OCI-LY7 (cell line): ENCODE data around the gene NTF4. TPM values are rescaled to one million over a fixed set of nuclear protein-coding genes. Genes with fewer than 3 reads are reported as not detected.

Experiments
- BruUV-seq: library from RNA; stranded (reverse); fragments of 400-500 nt; replicated peaks from 2 replicates; lab custom pipeline; 2021; lab: Mats Ljungman, UMichigan
- CTCF ChIA-PET: fragments of 300-600 bp; sonication (Branson Sonifier 250); formaldehyde crosslinking; loops from one replicate; lab custom pipeline; 2022; ENCODE audit warnings: antibody characterized with exemption; ENCODE audit not compliant: unreplicated experiment; lab: Charles Lee
- POLR2A ChIA-PET: fragments of 300-600 bp; sonication (Branson Sonifier 250); formaldehyde crosslinking; loops from one replicate; lab custom pipeline; 2022; ENCODE audit warnings: antibody characterized with exemption; lab: Charles Lee
- DNase-seq: peaks from one replicate; pipeline ENCODE4 v3.0.0-alpha.2; 2015; ENCODE audit warnings: low spot score
- H2AFZ ChIP-seq: fragments of 200-600 bp; sonication (generic), shearing (Covaris generic); 2 replicates; pipeline ENCODE4 v1.6.1; 2014; ENCODE audit warnings: mild to moderate bottlenecking, antibody characterized with exemption, low read length, moderate library complexity
- H3K27ac ChIP-seq: fragments of 200-600 bp; sonication (generic); 2 replicates; pipeline ENCODE4 v1.5.1; 2014; ENCODE audit warnings: mixed run types, low read depth, mild to moderate bottlenecking, moderate library complexity, low read length, inconsistent platforms; ENCODE audit not compliant: poor library complexity, severe bottlenecking
- H3K36me3 ChIP-seq: fragments of 200-600 bp; sonication (generic); 2 replicates; pipeline ENCODE4 v1.6.1; 2014; ENCODE audit warnings: mild to moderate bottlenecking, antibody characterized with exemption, low read length, moderate library complexity, mixed read lengths; ENCODE audit not compliant: insufficient read depth
- H3K4me1 ChIP-seq: fragments of 200-600 bp; sonication (generic); 2 replicates; pipeline ENCODE4 v1.5.1; 2014; ENCODE audit warnings: mild to moderate bottlenecking, low read length; ENCODE audit not compliant: insufficient read depth, poor library complexity, severe bottlenecking
- H3K4me2 ChIP-seq: fragments of 200-600 bp; sonication (generic); 2 replicates; pipeline ENCODE4 v1.6.1; 2014; ENCODE audit warnings: mild to moderate bottlenecking, low read length
- H3K4me3 ChIP-seq: fragments of 200-600 bp; sonication (generic); 2 replicates; pipeline ENCODE4 v1.5.1; 2014; ENCODE audit warnings: mild to moderate bottlenecking, low read depth, low read length; ENCODE audit not compliant: poor library complexity, severe bottlenecking
- H3K79me2 ChIP-seq: fragments of 200-600 bp; sonication (generic); 2 replicates; pipeline ENCODE4 v1.6.1; 2016; ENCODE audit warnings: low read depth, mild to moderate bottlenecking, low read length, moderate library complexity, mixed read lengths; ENCODE audit not compliant: insufficient read depth
- H3K9me2 ChIP-seq: fragments of 200-600 bp; sonication (generic); 2 replicates; pipeline ENCODE4 v1.6.1; 2016; ENCODE audit warnings: mild to moderate bottlenecking, low read length, mixed read lengths; ENCODE audit not compliant: insufficient read depth
- H3K9me3 ChIP-seq: fragments of 200-600 bp; sonication (generic); 2 replicates; pipeline ENCODE4 v1.6.1; 2014; ENCODE audit warnings: mild to moderate bottlenecking, mixed run types, low read length, mixed read lengths
- H4K20me1 ChIP-seq: fragments of 200-600 bp; sonication (generic); 2 replicates; pipeline ENCODE4 v1.6.1; 2014; ENCODE audit warnings: mild to moderate bottlenecking, antibody characterized with exemption, low read length, moderate library complexity, mixed read lengths; ENCODE audit not compliant: insufficient read depth
- CTCF ChIP-seq: fragments of 200-600 bp; sonication (generic); conservative IDR thresholded peaks from 2 replicates; pipeline ENCODE4 v1.5.1; 2014; ENCODE audit warnings: mild to moderate bottlenecking, antibody characterized with exemption, low read length, moderate library complexity, mixed read lengths
- EZH2phosphoT487 ChIP-seq: fragments of 200-600 bp; sonication (generic); IDR thresholded peaks from 2 replicates; pipeline ENCODE4 v1.6.1; 2018; ENCODE audit warnings: low read depth, borderline replicate concordance, mild to moderate bottlenecking, mixed run types, antibody characterized with exemption, low read length, moderate library complexity, mixed read lengths
- intact Hi-C: fragments of 100-400 bp; cut with micrococcal nuclease; formaldehyde crosslinking; loops from one replicate; pipeline ENCODE4 v1.10.0; 2022; ENCODE audit not compliant: unreplicated experiment
- total RNA-seq, 2 experiments: library from RNA; depleted of rRNA in 1 of 2; stranded (reverse); fragments of >200 nt in 1 of 2; shearing (Covaris generic) in 1 of 2; gene quantifications; 2 replicates each; pipeline ENCODE4 v1.2.3, GENCODE V29; 2014 to 2022

The NTF4 gene
- total RNA-seq, 2 experiments from 2014 or later, result not detected

GRCh38 chr19:49104229-49104864 lies 39.7 kb upstream of the NTF4 start:
- no peak overlapping the region for H3K4me2 ChIP-seq
- H3K9me3 ChIP-seq, result no peaks in the 10 kb centered on the region
- H3K27ac ChIP-seq, result no peak overlapping the region
- no peaks in the 10 kb centered on the region for H3K4me1 ChIP-seq
- BruUV-seq, result no TSS peak
- POLR2A ChIA-PET, result interaction anchor here (0.6 kb wide), 1 partner anchor 328 kb away, joined by 5 read pairs; no protein-coding TSS in a partner anchor
- peaks cover 97% of the 10 kb centered on the region for H3K36me3 ChIP-seq
- no peak overlapping the region for H3K4me3 ChIP-seq
- CTCF ChIA-PET, result no interaction called here
- intact Hi-C loops, result no loop called here
- no peak overlapping the region for H2AFZ ChIP-seq
- TF ChIP-seq EZH2phosphoT487 (no peak), CTCF (no peak)
- H4K20me1 ChIP-seq, result no peaks in the 10 kb centered on the region
- H3K79me2 ChIP-seq, result no peaks in the 10 kb centered on the region
- no peak for DNase-seq
- H3K9me2 ChIP-seq, result no peaks in the 10 kb centered on the region

DNA sequence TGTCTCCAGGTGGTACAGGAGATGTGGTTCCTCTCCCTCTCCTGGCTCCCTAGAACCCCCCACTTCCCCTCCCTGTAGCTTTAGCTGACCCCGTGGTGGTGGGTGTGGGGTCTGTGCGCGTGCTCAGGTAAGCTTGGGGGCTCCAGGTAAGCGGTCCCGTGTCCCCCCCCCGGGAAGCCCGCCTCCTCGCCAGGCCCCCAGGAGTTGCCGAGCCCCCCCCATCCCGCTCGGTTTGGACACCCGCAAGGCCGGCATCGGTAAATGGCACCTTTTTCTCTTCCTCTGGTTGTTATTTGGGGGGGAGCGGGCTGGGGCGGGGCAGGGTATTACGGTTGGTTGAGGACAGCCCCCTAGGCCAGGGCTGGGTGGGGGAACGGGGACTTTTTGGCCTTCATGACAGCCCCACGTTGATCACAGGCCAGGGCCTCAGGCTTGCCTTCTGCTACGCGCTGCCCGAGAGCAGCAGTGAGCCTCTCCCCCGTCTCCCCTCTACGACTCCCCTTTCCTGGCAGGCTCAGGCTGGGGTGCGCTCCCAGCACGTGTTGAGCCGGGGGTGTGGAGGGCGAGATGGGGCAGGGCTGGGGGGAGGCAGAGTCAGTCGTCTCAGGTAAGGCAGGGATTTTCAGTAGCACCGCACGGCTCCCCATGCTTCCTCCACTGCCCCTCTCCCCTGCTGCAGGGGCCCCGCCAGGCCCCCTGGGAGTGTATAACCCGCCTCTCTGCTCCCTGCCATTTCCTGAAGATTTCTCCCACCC lies 38.9 kb upstream of the NTF4 start:
- no TSS peak for BruUV-seq
- Histone ChIP-seq H3K9me2 (no peaks in the 10 kb centered on the region), H4K20me1 (no peaks in the 10 kb centered on the region; the same call in 1 of the 2 replicates), H3K4me3 (no peak overlapping the region), H3K27ac (no peak overlapping the region), H3K79me2 (no peaks in the 10 kb centered on the region; the same call in 1 of the 2 replicates), H2AFZ (no peak overlapping the region), H3K4me1 (no peaks in the 10 kb centered on the region), H3K36me3 (peaks cover 97% of the 10 kb centered on the region), H3K9me3 (no peaks in the 10 kb centered on the region), H3K4me2 (no peak overlapping the region)
- ChIA-PET POLR2A (no interaction called here), CTCF (no interaction called here)
- no peak for DNase-seq
- intact Hi-C loops, result no loop called here
- TF ChIP-seq CTCF (no peak), EZH2phosphoT487 (no peak)

DNA sequence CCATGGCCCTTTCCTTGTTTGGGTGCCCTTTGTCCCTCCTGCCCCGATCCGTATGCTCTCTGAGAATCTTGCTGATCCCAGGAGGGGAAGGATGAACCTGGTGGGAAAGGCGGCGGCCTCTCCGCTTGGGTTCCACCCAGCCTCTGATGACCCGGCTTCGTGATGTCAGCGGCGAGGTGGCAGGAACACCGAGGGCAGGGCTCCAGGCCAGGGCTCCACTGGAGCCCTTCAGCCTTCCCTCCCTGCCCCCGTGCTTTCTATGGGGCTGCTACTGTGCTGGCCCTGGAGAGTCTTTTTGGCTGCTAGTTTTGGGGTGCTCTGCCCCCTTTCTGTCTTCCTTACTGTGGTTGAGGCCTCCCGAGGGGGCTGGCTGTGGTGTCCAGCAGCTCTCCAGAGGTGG lies 37.7 kb upstream of the NTF4 start:
- Histone ChIP-seq H3K4me2 (no peak overlapping the region), H3K9me3 (no peaks in the 10 kb centered on the region), H3K27ac (no peak overlapping the region), H4K20me1 (no peaks in the 10 kb centered on the region; the same call in 1 of the 2 replicates), H3K36me3 (peaks cover 97% of the 10 kb centered on the region), H2AFZ (no peak overlapping the region), H3K79me2 (no peaks in the 10 kb centered on the region; the same call in 1 of the 2 replicates), H3K9me2 (no peaks in the 10 kb centered on the region), H3K4me3 (no peak overlapping the region), H3K4me1 (no peaks in the 10 kb centered on the region)
- no TSS peak for BruUV-seq
- no peak for TF ChIP-seq EZH2phosphoT487
- no peak for TF ChIP-seq CTCF
- CTCF ChIA-PET, result no interaction called here
- DNase-seq, result no peak
- intact Hi-C loops, result no loop called here
- POLR2A ChIA-PET, result no interaction called here
